Choroid plexus epithelial cell (primary cell): Measurements from ENCODE around the gene ARCN1.

ENCODE experiments used
- DNase-seq: peaks from one replicate; pipeline ENCODE4 v3.0.0-alpha.2; 2010; ENCODE audit warnings: low read depth
- H3K4me3 ChIP-seq: 2 replicates; pipeline ENCODE4 v1.5.1; 2011; ENCODE audit warnings: low read depth, mild to moderate bottlenecking, control low read depth, low read length, moderate library complexity
- TF ChIP-seq, protein P1 (sequence below): conservative IDR thresholded peaks from 2 replicates; pipeline ENCODE4 v1.5.1; 2011; ENCODE audit warnings: low read depth, mild to moderate bottlenecking, control low read depth, inconsistent platforms, low read length, moderate library complexity

Gene ARCN1

DNA sequence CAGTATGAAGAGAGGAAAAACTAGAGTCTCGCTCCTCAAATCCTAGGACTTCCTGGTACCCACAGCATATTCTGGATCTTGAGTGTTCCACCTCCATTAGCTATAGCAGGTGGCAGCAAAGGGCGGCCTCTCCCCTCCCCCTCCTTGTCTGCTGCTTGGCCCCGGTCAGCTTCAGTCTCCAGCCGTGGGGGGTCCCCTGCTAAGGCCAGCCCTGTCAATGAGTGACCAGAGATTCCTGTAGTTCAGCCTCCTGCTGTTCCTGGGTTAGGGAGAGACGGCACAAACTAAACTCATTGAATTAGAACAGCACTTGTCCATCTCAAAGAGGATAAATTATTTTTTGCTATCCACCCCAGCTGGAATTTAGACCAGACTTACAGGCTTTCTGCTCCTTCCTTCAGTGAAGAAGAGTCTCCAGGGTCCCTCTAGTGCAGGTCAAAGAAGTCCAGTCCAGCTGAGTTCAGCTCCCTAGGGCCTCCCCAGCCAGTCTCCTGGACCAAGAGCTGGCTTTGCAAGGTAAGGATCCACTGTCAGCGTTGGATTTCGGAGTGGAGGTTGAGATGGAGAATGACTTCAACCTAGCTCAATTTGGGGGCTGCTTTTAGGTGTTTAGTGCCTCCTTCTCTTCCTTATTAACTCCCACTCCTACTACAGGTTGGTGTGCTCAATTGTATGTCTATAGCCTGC, 34.1 kb downstream of the ARCN1 start:
- TF ChIP-seq, protein P1, sequence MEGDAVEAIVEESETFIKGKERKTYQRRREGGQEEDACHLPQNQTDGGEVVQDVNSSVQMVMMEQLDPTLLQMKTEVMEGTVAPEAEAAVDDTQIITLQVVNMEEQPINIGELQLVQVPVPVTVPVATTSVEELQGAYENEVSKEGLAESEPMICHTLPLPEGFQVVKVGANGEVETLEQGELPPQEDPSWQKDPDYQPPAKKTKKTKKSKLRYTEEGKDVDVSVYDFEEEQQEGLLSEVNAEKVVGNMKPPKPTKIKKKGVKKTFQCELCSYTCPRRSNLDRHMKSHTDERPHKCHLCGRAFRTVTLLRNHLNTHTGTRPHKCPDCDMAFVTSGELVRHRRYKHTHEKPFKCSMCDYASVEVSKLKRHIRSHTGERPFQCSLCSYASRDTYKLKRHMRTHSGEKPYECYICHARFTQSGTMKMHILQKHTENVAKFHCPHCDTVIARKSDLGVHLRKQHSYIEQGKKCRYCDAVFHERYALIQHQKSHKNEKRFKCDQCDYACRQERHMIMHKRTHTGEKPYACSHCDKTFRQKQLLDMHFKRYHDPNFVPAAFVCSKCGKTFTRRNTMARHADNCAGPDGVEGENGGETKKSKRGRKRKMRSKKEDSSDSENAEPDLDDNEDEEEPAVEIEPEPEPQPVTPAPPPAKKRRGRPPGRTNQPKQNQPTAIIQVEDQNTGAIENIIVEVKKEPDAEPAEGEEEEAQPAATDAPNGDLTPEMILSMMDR = no peak
- peak; percentile 75 for DNase-seq
- peak overlapping the region; percentile 0 for H3K4me3 ChIP-seq

- no peak for DNase-seq
- TF ChIP-seq, protein P1 = no peak
- H3K4me3 ChIP-seq = peak overlapping the region; percentile 87
These were observed 34.6 kb downstream of the ARCN1 start for GRCh38 chr11:118606844-118607228.

GRCh38 chr11:118607401-118608359, 35.5 kb downstream of the ARCN1 start, which contains the start of gene PHLDB1:
PHLDB1 (plus strand) TSS chr11:118607615; CDS start chr11:118613837, 6,222 bp downstream.
- DNase-seq = peak; percentile 70
- peak within 1 kb of the TSS; percentile 87 for H3K4me3 ChIP-seq
- TF ChIP-seq, protein P1 = peak; percentile 63

DNA sequence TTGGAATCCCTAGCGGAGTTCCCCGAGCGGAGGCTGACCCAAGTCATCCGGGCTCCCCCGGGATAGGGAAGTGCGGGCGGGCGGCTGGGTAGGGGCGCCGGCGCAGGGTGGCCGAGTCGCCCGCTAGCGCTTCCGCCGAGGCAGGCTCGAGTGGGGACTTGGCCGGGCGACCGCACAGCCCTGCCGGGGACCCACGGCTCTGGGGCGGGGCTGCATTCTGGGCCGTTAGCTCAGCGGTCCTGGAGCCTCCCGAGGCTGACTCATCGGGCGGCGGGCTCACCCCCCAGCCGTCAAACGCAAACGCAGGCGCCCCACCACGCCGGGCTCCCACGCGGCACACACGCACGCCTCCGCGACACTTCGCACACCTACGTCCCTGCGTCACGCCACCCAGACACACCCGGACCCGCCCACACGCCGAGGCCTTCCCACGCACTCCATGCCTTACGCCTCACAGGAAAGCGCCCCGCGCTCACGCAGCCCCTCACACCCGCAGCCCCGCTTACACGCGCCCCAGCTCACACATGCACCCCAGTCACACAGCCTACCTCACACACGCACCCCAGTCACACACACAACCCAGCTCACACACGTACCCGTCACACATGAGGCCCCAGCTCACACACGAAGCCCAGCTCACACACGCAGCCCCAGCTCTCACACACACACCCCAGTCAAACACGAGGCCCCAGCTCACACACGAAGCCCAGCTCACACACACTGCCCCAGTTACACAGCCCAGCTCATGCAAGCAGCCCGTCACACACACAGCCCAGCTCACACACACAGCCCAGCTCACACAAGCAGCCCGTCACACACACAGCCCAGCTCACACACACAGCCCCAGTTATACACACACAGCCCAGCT, 36.4 kb downstream of the ARCN1 start:
- TF ChIP-seq, protein P1 = no peak
- DNase-seq = peak; percentile 74

GRCh38 chr11:118609380-118610224, 37.4 kb downstream of the ARCN1 start:
- TF ChIP-seq, protein P1 = no peak
- DNase-seq = no peak
- H3K4me3 ChIP-seq = peak overlapping the region; percentile 87

More for the DNA sequence above, 36.4 kb downstream of the ARCN1 start:
- peak overlapping the region; percentile 87 for H3K4me3 ChIP-seq
